ENCODE results near the gene HCAR2. TPM values are rescaled to one million over a fixed set of nuclear protein-coding genes. Genes with fewer than 3 reads are reported as not detected.
"Not testable (repeated sequence)": the region's sequence is repeated elsewhere in the genome, so short reads cannot be mapped to it uniquely, and the experiment has no call there.

The HCAR2 gene
- total RNA-seq, result 1 to 10 TPM in 1 of 2 donors, under 1 TPM in 1; 0.74 to 1.3 TPM
- polyA plus RNA-seq (ENCODE audit: insufficient read depth, low read depth, low replicate concordance), result 2.7 TPM
- long read RNA-seq, donor 1, partial matches to known transcripts, result 0 of 1 reads
- long read RNA-seq, donor 1, other reads (novel, unspliced or antisense), result 0 of 1 reads
- long read RNA-seq, donor 2, partial matches to known transcripts, result 0 of 1 reads
- long read RNA-seq, donor 2, other reads (novel, unspliced or antisense), result 0 of 1 reads

DNA sequence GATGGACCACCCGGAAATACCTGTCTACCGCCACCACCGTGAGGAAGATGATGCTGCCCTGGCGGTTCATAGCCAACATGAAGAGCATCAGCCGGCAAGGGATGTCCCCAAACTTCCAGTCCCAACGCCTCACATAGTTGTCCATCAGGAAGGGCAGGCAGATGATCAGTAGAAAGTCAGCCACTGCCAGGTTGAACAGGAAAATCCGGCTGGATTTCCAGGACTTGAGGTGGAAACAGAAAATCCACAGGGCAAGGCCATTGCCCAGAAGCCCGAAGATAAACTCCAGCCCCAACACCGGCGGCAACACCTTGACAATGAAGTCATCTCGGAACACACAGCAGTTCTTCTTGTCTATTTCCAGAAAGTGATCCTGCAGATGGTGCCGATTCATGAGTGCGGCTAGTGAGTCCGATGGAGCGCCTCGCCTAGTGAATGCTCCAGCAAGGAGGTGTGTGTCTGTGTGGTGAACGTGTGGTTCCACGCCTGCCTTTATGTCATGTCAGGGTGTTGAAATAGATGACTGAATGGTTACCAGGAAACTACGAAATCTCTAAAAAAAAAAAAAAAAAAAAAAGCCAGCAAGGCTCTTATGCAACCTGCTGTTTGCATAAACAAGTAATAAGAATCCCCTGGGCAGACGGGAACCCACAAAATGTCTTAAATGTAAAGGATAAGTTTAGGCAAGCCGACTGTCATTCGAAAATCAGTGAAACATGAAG is at the start of gene HCAR2:
HCAR2 (minus strand) TSS at position 468 of the 722 bp plus-strand sequence; CDS start at position 394, 74 bp downstream.
- H3K4me3 ChIP-seq; DNase-seq; H3K27me3 ChIP-seq; H3K27ac ChIP-seq; H3K9me3 ChIP-seq; intact Hi-C loops (cut with DNase I; ENCODE audit: low total_unique reads); H3K36me3 ChIP-seq (ENCODE audit: low read depth, missing control alignments); H3K4me1 ChIP-seq: not testable (repeated sequence)
- WGBS, 2 donors, result 86 to 92% methylated on average over 17 to 22 of the region's 22 CpGs

DNA sequence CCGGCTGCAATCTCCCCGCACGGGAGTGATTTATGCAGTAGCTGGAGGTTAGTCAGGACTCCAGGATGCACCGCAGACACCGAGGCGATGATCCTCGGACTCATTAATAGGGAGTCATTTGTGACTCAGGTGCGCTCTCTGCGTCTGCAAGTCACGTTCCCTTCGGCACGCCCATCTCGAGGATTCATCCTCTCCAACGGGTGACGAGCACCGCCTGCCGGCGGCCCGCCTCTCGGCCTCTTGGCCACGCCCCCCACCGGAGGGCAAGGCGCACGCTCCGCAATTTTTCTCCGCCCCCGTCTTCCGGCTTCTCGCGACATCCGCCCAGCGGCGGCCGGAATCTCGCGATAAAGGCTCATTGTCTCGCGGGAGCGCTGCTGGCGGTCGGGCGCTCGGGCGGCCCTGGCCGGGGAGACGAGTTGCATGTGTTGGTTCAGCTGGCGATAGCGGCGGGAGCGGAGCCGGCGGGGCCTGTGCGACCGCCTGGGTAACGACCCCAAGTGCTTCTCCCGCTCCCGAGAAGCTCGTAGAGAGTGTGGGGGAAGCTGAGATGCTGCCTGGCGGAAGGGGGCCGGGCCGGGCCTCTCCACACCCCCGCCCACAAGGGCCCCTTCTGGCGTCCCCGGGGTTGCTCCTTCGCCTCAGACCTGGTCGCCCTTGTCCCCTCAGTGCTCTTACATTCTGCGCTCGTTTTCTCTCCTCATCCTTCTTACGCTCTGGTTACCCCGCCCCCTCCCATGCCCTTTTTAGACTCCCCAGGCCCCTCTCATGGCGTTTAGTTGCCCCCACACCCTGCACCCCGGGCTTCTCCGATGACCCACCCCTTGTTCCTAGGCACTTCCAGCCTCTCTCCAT is 49.5 kb upstream of the HCAR2 start, which contains the start of gene DENR:
DENR (plus strand) TSS at position 361 of the 855 bp plus-strand sequence. CDS start 878 bp downstream, outside the sequence.
- TF ChIP-seq POLR2A (IDR thresholded peaks at IDR 0.05), result peak; percentile 6
- TF ChIP-seq, protein P1, sequence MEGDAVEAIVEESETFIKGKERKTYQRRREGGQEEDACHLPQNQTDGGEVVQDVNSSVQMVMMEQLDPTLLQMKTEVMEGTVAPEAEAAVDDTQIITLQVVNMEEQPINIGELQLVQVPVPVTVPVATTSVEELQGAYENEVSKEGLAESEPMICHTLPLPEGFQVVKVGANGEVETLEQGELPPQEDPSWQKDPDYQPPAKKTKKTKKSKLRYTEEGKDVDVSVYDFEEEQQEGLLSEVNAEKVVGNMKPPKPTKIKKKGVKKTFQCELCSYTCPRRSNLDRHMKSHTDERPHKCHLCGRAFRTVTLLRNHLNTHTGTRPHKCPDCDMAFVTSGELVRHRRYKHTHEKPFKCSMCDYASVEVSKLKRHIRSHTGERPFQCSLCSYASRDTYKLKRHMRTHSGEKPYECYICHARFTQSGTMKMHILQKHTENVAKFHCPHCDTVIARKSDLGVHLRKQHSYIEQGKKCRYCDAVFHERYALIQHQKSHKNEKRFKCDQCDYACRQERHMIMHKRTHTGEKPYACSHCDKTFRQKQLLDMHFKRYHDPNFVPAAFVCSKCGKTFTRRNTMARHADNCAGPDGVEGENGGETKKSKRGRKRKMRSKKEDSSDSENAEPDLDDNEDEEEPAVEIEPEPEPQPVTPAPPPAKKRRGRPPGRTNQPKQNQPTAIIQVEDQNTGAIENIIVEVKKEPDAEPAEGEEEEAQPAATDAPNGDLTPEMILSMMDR (IDR thresholded peaks at IDR 0.05), result peak; percentile 65 to 89 (median 82)
- WGBS, 2 donors, result 0 to 1% methylated on average over 43 to 44 of the region's 73 CpGs
- H3K27ac ChIP-seq, result peak within 1 kb of the TSS; percentile 72 to 86

DNA sequence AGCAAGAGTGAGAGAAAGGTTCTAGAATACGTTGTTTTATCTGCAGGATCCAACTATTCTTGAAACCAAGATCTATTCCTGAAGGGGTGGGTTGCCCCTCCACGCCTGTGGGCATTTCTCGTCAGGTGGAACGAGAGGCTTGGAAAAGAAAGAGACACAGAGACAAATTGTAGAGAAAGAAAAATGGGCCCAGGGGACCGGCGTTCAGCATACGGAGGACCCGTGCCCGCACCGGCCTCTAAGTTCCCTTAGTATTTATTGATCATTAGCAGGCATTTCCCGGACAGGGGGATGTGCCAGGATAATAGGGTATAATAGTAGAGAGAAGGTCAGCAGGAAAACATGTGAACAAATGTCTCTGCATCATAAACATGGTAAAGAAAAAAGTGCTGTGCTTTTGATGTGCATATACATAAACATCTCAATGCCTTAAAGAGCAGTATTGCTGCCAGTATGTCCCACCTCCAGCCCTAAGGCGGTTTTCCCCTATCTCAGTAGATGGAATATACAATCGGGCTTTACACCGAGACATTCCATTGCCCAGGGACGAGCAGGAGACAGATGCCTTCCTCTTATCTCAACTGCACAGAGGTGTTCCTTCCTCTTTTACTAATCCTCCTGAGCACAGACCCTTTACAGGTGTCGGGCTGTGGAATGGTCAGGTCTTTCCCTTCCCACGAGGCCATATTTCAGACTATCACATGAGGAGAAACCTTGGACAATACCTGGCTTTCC is 47.8 kb upstream of the HCAR2 start:
- not testable (repeated sequence) for DNase-seq

More for the DNA sequence above, 49.5 kb upstream of the HCAR2 start, which contains the start of gene DENR:
- Histone ChIP-seq H3K4me3 (peak within 1 kb of the TSS; percentile 83 to 95), H3K9me3 (no peaks in the 10 kb centered on the region), H3K36me3 (ENCODE audit: low read depth, missing control alignments) (no peaks in the 10 kb centered on the region), H3K4me1 (peaks cover 10% of the 10 kb centered on the region), H3K27me3 (no peaks in the 10 kb centered on the region)
- DNase-seq, result peak; percentile 98
- intact Hi-C loops (cut with DNase I; ENCODE audit: low total_unique reads), result no loop called here

DNA sequence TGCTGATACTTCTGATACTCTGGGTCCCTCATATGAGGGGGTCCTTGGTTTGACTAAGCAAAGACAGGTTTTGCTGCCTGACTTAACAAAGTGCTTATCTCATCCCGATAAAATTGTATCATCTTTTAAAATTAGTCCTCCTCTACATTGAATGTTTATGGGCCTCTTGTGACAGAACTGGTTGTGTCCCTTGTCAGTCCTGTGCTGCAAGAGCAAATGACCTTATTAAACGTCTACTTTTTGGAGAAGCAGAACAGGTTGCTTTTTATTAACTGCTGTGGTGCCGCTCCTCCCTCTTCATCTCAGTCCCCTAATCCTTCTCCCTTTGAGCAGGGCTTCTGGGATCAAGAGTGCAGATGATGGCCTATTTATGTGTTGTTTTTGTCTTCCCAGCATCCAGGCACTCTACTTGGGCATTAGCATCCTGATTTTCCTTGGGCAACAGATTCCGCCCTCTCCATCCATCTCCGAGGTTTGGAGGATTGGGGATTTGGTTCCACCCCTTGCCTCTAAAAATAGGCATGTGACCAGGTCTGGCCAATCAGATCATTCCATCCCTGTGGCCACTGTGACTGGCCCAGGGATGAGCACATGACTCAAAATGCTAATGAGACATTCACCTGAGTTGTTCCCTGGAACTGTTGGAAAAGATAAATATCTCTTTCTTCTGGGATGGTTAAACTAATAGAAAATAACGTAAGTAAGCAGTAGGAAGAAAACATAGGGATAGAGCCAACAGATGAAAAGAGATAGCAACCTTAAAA is 46.6 kb upstream of the HCAR2 start:
- Histone ChIP-seq H3K36me3 (ENCODE audit: low read depth, missing control alignments) (no peaks in the 10 kb centered on the region), H3K4me1 (peaks cover 10% of the 10 kb centered on the region), H3K27me3 (no peaks in the 10 kb centered on the region), H3K4me3 (peak overlapping the region; percentile 9 to 19), H3K27ac (no peak overlapping the region), H3K9me3 (no peaks in the 10 kb centered on the region)
- intact Hi-C loops (cut with DNase I; ENCODE audit: low total_unique reads), result no loop called here
- TF ChIP-seq POLR2A (IDR thresholded peaks at IDR 0.05), result no peak
- TF ChIP-seq, protein P1 (IDR thresholded peaks at IDR 0.05), result no peak
- DNase-seq, result peak; percentile 73
- WGBS, 2 donors, result 48 to 54% methylated on average over 6 of the region's 6 CpGs

More for the DNA sequence above, 47.8 kb upstream of the HCAR2 start:
- intact Hi-C loops (cut with DNase I; ENCODE audit: low total_unique reads); H3K27ac ChIP-seq; H3K9me3 ChIP-seq; H3K4me3 ChIP-seq; H3K27me3 ChIP-seq; H3K36me3 ChIP-seq (ENCODE audit: low read depth, missing control alignments); H3K4me1 ChIP-seq: not testable (repeated sequence)
- 67 to 73% methylated on average over 16 to 17 of the region's 17 CpGs for WGBS, 2 donors

Measured in testis (tissue), 5 donors.